Medulla oblongata (tissue), 1 donor: ENCODE data around the gene FANCD2OS.
"Not testable (repeated sequence)": the region's sequence is repeated elsewhere in the genome, so short reads cannot be mapped to it uniquely, and the experiment has no call there.

Experiments used
- DNase-seq: peaks from one replicate; pipeline ENCODE4 v3.0.0-alpha.2; 2015; ENCODE audit errors: extremely low spot score

FANCD2OS gene

DNA sequence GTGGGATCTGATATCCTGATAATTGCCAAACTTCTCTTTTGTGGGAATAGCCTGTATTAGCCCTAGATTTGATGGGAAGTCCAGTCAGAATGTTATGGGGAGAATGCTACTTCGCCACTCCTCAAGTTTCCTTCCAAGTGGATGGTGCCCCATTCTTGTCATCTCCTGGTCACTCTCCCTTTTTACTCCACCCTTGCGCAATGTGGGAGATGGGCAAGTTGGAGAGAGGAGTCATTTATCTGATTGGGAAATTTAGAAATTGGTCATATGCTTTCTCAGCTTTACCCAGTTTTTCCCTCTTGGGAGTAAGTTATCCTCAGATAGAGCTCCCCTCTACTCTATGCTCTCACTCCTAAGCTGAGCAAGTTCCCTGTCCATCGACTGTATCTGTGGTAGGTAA is 14.4 kb downstream of the FANCD2OS start:
- no peak for DNase-seq

DNA sequence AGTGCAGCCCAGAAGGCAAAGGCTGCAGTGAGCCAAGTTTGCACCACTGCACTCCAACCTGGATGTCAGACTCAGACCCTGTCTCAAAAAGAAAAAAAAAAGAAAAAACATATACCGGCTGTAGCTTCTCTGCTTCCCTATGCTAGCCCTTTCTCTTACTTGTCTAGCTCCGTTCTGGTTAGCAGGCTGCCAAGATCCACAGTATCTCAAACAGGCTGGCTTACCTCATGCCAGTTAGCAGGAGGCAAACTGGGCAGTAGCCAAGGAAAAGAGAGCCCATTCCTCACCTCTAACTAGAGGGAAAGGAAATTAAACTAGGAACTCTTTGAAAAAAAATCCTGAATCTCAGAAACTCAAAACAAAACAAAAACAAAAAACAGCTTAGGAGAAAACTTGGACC is 16.7 kb downstream of the FANCD2OS start:
- not testable (repeated sequence) for DNase-seq

DNA sequence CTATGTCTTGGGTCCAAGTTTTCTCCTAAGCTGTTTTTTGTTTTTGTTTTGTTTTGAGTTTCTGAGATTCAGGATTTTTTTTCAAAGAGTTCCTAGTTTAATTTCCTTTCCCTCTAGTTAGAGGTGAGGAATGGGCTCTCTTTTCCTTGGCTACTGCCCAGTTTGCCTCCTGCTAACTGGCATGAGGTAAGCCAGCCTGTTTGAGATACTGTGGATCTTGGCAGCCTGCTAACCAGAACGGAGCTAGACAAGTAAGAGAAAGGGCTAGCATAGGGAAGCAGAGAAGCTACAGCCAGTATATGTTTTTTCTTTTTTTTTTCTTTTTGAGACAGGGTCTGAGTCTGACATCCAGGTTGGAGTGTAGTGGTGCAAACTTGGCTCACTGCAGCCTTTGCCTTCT is 17.3 kb downstream of the FANCD2OS start:
- not testable (repeated sequence) for DNase-seq

DNA sequence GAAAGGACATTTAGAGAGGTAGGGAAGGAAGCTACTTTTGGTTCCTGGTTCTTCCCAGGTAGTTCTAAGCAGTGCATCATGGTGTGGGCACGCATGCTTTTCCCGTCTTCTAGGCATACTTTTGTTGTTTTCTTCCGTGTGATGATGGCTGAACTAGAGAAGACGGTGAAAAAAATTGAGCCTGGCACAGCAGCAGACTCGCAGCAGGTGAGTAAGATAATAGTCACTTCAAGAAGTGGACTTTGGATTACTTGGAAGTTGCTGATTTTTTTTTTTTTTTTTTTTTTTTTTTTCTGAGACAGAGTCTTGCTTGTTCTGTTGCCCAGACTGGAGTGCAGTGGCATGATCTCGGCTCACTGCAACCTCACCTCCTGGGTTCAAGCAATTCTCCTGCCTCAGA is 17.9 kb downstream of the FANCD2OS start:
- no peak for DNase-seq

DNA sequence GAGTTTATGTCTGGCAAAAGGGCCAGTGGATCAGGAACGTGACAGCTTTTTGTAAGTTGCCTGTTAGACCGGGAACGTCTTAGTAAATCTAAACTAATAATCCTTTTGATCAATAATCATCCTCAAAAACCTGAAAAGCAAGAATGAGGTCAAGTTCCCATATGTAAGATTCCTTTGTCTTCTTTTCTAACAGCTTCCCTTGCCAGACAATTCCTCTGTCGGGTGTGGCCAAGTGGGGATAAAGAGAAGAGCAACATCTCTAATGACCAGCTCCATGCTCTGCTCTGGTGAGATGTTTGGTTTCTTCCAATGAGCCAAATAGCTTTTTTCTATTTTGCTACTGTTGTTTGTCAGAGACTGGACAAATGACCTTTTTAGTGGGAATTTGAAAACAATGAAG is 19.8 kb downstream of the FANCD2OS start:
- no peak for DNase-seq

GRCh38 chr3:10085738-10086137 is 22.3 kb downstream of the FANCD2OS start:
- DNase-seq: no peak

GRCh38 chr3:10081871-10082270 is 26.2 kb downstream of the FANCD2OS start:
- no peak for DNase-seq

DNA sequence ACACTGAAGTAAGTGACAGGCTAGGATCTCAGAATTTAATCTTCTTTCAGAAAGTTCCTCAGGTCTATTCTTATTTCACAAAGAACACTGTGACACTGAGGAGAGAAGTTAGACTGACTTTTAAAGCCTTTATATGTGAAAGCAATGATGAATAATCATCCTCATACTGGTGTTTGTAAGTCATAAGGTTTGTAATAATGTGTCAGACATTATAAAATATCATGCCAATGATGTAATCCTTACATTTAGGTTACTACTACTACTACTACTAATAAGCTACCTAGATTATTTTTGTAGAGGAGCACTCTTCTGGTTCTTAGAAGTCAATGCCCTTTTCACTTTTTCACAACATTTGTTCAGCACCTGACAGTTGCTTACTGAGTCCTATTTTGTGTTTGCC is 33.4 kb downstream of the FANCD2OS start:
- DNase-seq: no peak

DNA sequence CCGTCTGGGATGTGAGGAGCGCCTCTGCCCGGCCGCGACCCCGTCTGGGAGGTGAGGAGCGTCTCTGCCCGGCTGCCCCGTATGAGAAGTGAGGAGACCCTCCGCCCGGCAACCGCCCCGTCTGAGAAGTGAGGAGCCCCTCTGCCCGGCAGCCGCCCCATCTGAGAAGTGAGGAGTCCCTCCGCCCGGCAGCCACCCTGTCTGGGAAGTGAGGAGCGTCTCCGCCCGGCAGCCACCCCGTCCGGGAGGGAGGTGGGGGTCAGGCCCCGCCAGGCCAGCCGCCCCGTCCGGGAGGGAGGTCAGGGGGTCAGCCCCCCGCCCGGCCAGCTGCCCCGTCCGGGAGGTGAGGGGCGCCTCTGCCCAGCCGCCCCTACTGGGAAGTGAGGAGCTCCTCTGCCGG is 38.0 kb downstream of the FANCD2OS start:
- DNase-seq: not testable (repeated sequence)

GRCh38 chr3:10055097-10055496 is 53.0 kb downstream of the FANCD2OS start:
- DNase-seq: no peak
